Spleen (tissue), 7 donors: ENCODE measurements around the gene ZC3H4.
"Not testable (repeated sequence)": the region's sequence is repeated elsewhere in the genome, so short reads cannot be mapped to it uniquely, and the experiment has no call there.

Experiments used
- POLR2A ChIP-seq, 3 donors: fragments of 450-650 bp; IDR thresholded peaks; one replicate each; pipeline ENCODE4 v1.5.1; 2017; ENCODE audit warnings: antibody characterized with exemption in 3 of 3, mild to moderate bottlenecking in 1 of 3
- TF ChIP-seq, protein P1 (sequence below), 11 experiments: fragments of 200-600 bp in 7 of 11; fragments of 450-650 bp in 4 of 11; sonication (generic) in 4 of 11; IDR thresholded peaks in 8 of 11; conservative IDR thresholded peaks in 3 of 11; 1 replicate in 7 of 11; 2 replicates in 4 of 11; pipeline versions ENCODE4 v1.4.0 to v1.8.0; 2016 to 2021; ENCODE audit warnings: antibody characterized with exemption in 11 of 11, inconsistent platforms in 4 of 11, mild to moderate bottlenecking in 1 of 11
- donor health status: DM: no; HTN: no; CAD: no; lungs with moderate emphysema.
- donor health status: DM: no; HTN: no; CAD: no.
- donor health status: DM: no; HTN: no; CAD: no.

DNA sequence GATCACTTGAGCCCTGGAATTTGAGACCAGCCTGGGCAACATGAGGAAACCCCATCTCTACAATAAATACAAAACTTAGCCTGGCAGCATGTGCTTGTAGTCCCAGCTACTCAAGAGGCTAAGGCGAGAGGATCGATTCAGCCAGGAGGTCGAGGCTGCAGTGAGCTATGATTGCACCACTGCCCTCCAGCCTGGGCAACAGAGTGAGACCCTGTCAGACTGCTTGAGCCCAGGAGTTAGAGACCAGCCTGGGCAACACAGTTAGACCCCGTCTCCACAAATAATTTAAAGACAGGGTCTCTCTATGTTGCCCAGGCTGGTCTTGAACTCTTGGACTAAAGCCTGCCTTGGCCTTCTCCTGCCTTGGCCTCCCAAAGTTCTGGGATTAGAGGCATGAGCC, 12.5 kb downstream of the ZC3H4 start:
- TF ChIP-seq, protein P1, sequence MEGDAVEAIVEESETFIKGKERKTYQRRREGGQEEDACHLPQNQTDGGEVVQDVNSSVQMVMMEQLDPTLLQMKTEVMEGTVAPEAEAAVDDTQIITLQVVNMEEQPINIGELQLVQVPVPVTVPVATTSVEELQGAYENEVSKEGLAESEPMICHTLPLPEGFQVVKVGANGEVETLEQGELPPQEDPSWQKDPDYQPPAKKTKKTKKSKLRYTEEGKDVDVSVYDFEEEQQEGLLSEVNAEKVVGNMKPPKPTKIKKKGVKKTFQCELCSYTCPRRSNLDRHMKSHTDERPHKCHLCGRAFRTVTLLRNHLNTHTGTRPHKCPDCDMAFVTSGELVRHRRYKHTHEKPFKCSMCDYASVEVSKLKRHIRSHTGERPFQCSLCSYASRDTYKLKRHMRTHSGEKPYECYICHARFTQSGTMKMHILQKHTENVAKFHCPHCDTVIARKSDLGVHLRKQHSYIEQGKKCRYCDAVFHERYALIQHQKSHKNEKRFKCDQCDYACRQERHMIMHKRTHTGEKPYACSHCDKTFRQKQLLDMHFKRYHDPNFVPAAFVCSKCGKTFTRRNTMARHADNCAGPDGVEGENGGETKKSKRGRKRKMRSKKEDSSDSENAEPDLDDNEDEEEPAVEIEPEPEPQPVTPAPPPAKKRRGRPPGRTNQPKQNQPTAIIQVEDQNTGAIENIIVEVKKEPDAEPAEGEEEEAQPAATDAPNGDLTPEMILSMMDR (IDR thresholded peaks at IDR 0.05 in 8 of 11, conservative IDR thresholded peaks at IDR 0.05 in 3 of 11), result not testable (repeated sequence)
- TF ChIP-seq POLR2A (IDR thresholded peaks at IDR 0.05), result not testable (repeated sequence)
